Activated T-cell treated with anti-CD3 and anti-CD28 coated beads for 48 hours (primary cell): ENCODE measurements around the gene SLC8A1.

Source experiments
- DNase-seq: peaks from one replicate; pipeline ENCODE4 v3.0.0-alpha.2; 2020; ENCODE audit warnings: low read depth

Gene SLC8A1

GRCh38 chr2:40421631-40422297 lies 30.1 kb downstream of the SLC8A1 start:
- no peak for DNase-seq

DNA sequence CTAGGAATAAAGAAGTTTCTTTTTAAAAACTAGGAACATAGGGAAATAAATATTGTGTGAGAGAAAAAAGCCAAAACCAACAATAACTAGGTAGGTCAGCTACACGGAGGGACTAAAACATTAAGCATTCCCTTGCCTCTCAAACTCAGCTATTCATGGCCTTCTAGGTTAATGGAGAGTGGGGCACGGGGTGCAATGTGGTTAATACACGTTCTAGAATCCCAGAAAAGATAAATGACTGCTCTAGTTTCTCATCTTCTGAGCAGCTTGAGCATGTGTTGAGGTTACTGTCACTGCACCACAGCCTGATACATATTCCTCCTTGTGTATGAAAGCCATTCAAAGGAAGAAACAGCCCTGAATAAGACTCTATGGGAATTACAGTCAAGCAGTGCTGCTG lies 31.4 kb downstream of the SLC8A1 start:
- no peak for DNase-seq

DNA sequence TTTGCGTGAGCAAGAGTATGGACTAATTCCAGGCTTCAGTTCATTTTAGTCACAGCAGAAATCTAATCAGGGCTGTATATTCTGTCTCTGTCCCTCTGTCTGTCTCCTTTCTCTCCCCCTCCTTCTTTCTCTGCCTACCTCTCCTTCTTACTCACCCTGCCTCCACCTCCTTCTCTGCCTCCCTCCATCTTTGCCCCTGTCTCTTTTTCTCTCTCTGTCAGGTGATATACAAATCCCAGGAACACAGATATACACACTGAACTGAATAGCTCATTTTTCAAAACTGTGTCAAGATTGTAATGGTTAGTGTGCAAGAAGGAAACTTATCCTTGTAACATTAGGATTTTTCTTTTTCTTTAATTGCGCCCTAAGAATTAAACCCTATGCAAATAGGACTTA lies 32.5 kb downstream of the SLC8A1 start:
- DNase-seq, result no peak

DNA sequence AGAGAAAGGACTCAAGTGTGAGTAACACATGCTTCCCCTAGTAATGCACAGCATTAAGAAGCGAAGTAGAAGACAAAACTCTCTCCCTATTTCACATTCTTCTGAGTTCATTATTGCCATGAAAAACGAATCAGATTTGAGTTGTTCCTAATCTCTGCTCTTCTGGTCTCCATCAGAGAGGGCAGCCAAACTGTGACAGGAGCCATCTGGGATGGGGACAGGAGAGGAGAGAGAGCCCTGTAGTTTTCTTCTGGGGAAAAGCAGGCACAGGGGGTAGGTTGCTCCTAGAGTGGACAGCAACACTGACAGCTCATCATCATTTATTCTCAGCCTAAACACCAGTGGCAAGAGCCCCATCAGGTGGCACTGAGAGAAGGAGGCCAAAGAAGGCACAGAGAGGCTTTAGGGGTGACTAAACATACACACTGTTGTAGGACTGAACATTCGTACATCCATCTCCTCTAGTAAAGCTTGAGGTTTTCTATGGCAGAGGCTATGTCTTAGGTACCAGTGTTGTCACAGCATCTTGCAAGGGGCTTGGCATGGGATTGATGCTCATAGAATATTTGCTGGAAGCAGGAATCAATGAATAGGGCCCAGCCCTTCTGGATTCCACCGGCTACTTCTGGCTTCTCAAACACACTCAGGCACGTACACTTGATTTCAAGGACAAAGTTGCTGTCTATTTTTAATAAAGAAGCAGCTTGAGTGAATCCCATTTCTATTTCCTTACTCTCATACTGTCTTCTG lies 33.1 kb downstream of the SLC8A1 start:
- no peak for DNase-seq

- DNase-seq, result no peak
Measured at GRCh38 chr2:40416486-40416885, 35.4 kb downstream of the SLC8A1 start.

DNA sequence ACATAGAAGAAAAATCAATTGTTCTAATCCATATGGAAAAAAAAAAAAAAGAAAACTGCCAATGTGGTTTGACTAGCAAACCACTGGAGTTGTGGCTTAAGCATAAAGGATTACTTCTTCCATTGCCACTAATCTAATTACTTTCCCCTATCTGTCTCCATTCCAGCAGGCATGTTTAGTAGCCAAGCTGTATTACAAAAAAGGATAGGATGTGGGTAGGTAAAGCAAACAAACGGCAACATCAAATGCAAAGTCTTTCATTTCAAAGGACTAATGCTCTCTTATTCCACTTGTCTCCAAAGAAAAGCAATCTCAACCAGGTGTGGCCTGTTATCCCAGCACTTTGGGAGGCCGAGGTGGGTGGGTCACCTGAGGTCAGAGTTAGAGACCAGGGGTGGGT lies 36.5 kb downstream of the SLC8A1 start:
- no peak for DNase-seq

GRCh38 chr2:40412456-40412855 lies 39.4 kb downstream of the SLC8A1 start:
- DNase-seq, result no peak

- DNase-seq, result no peak
Measured at GRCh38 chr2:40410695-40411094, 41.2 kb downstream of the SLC8A1 start.

- no peak for DNase-seq
Measured at GRCh38 chr2:40409734-40410133, 42.2 kb downstream of the SLC8A1 start.

GRCh38 chr2:40406485-40407289 lies 45.2 kb downstream of the SLC8A1 start:
- no peak for DNase-seq

DNA sequence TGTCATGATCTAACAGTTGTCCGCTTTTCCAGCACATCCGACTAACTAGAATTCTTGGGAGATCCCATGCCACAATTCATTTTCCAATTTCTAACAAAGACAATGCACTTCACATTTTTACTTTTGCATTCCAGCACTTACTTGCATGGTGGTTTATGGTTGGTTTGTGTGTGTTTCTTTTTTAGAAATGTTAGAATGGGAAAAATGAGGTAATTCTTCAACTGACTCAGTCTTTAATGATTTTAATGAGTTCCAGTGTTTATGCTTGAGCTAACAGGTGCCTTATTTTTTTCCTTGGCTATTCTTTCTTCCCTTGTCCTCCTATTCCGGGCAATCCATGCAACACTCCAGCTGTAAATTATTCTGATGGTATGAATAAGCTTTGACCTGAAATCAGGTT lies 46.4 kb downstream of the SLC8A1 start:
- DNase-seq, result no peak

DNA sequence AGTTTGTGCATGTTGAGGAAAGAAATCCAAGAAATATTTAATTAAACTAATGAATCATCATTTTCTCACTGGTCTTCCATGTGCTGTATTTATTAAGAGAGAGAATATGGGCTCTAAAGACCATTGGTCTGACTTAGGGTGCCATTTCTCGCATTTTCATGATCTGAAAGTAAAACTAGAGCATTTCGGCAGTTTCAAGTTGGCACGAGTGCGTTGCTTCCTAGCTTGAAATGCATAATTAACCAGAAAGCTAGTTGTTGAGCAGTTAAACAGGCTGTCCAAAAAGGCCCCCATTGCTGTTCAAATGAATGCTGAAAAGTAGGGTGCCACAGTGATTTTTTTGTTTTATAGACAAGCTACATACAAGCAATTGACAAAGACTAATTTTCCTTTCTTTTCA lies 47.4 kb downstream of the SLC8A1 start:
- DNase-seq, result no peak

DNA sequence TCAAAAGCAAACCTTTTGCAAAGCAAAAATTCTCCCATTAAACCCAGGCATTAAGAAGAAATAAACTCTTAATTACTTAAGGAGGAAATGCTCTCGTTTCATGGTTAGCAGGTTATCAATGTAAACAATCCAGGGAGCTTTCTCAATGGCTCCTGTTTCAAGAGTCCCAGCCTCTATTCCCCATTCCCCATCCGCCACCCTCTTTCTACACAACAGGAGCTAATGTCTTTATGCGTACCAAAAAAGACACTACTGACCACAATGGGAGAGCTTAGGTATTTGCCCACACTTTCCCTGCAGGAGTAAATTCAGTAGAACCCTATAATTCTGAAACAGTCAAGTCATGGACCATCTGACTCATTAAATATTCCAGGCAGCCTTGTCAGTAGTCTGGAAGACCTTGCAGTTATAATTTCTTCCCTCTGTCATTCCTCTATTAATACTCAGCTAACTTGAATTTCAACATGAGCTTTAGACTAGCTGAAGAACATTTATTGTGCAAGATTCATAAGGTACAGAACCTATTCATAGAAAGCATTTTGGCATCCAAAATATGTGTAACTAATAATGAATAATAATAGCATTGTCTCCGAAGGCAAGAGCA lies 48.6 kb downstream of the SLC8A1 start:
- no peak for DNase-seq

- no peak for DNase-seq
Measured at GRCh38 chr2:40401896-40402295, 50.0 kb downstream of the SLC8A1 start.

GRCh38 chr2:40400336-40400953 lies 51.4 kb downstream of the SLC8A1 start:
- no peak for DNase-seq

DNA sequence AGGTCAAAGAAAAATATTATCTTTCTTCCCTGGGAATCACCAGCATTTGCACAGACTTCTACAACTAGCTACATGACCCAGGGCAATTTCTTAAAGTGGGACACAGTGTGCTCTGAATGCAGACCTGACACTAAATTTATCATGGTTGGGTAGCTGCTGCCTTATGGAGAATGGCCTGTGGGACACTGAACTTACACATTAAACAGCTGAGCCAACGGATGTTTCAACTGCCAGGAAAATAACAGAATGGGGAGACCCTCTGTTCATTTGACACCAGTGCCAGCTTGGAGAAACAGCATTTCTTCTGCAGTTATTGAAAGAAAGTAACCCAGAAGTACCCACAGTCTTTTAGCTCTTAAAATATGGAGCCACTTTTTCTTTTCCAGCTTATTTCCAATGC lies 54.1 kb downstream of the SLC8A1 start:
- DNase-seq, result no peak

- DNase-seq, result no peak
Measured at GRCh38 chr2:40396124-40396523, 55.8 kb downstream of the SLC8A1 start.

GRCh38 chr2:40395169-40396073 lies 56.5 kb downstream of the SLC8A1 start:
- no peak for DNase-seq

- DNase-seq, result no peak
Measured at GRCh38 chr2:40394597-40394996, 57.3 kb downstream of the SLC8A1 start.

DNA sequence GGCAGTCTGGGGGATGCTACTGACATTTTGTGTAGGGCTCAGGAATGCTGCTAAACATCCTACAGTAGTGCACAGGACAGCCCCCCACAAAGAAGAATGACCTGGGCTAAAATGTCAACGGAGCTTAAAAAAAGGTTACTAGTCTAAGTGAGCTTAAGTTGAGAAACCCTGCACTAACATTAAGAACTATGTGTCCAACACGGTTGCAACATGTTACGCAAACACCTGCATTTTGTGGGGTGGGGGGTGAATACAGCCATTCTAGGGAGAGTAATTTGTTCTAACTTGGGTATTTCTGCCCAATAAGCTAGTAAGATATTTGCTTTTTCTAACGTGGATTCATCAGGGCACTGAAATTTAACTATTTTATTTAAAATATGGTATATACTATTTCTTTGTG lies 57.9 kb downstream of the SLC8A1 start:
- no peak for DNase-seq

DNA sequence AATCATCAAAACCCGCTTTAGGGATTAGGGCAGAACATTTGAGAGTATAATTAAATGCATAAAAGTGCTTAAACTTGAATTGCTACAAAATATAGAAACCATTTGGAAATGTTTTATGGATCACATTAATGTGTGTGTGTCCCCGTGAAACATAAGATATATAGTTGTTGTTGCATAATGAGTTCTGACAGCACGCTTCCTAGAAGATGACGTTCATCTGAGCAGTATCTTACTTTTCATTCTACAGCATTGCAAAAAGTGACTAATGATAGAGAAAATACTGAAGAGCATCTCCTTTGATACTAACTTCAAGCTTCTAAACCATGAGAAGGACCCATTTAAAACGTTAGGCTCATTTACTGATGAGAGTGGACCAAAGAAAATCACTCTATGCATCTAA lies 63.7 kb downstream of the SLC8A1 start:
- no peak for DNase-seq
